ENCODE measurements around the gene ALDH1A3. TPM values are rescaled to one million over a fixed set of nuclear protein-coding genes. Genes with fewer than 3 reads are reported as not detected.

The ALDH1A3 gene
- total RNA-seq, 1 experiment from 2014 or later, result 5,398 TPM

GRCh38 chr15:100889385-100890050 is 9.9 kb downstream of the ALDH1A3 start:
- CTCF ChIA-PET, result no interaction called here
- peak overlapping the region; percentile 44 for H3K4me2 ChIP-seq (ENCODE audit: low read length)
- BruUV-seq (replicated peaks), result TSS peak; percentile 0
- no peaks in the 10 kb centered on the region for H3K9me2 ChIP-seq (replicated peaks; ENCODE audit: low read length)
- H3K9ac ChIP-seq (ENCODE audit: low read length), result 0 out of 2 replicates have a peak overlapping the region, but pooled peaks have one; percentile 9
- POLR2A ChIA-PET (ENCODE audit: unreplicated experiment), result interaction anchor here (0.6 kb wide), 1 partner anchor 28 kb away, joined by 3 read pairs; no protein-coding TSS in a partner anchor
- H3K4me1 ChIP-seq (ENCODE audit: insufficient read depth, low read length), result peaks cover 54% of the 10 kb centered on the region
- H3K9me3 ChIP-seq (ENCODE audit: low read length), result no peaks in the 10 kb centered on the region
- peak overlapping the region; percentile 32; the same call in 1 of the 2 replicates for H3K4me3 ChIP-seq (ENCODE audit: low read length)
- intact Hi-C loops (cut with micrococcal nuclease), result no loop called here
- no peaks in the 10 kb centered on the region for H3K27me3 ChIP-seq (ENCODE audit: low read length)
- peaks cover 82% of the 10 kb centered on the region for H3K79me2 ChIP-seq (ENCODE audit: low read length)
- H3F3A ChIP-seq (ENCODE audit: low read length, unreplicated experiment), result peaks cover 86% of the 10 kb centered on the region
- TF ChIP-seq EZH2 (IDR thresholded peaks at IDR 0.05; ENCODE audit: low read length, unreplicated experiment), result no peak
- no peak for TF ChIP-seq CTCF (conservative IDR thresholded peaks at IDR 0.05; ENCODE audit: low read depth, low read length)
- TF ChIP-seq EZH2phosphoT487 (IDR thresholded peaks at IDR 0.05; ENCODE audit: borderline replicate concordance, low read length), result no peak
- DNase-seq (peak; percentile 68), ATAC-seq (peak; percentile 25)
- H2AFZ ChIP-seq (ENCODE audit: low read length), result no peak overlapping the region
- H3K27ac ChIP-seq (ENCODE audit: low read length), result peak overlapping the region; percentile 65
- H3K36me3 ChIP-seq (ENCODE audit: low read depth, low read length), result peaks cover 96% of the 10 kb centered on the region
- peaks cover 94% of the 10 kb centered on the region for H4K20me1 ChIP-seq (ENCODE audit: low read length)

- DNase-seq, result peak; percentile 21
- CTCF ChIA-PET, result no interaction called here
Measured at GRCh38 chr15:100890051-100890720, 10.6 kb downstream of the ALDH1A3 start.

More at GRCh38 chr15:100890051-100890720, 10.6 kb downstream of the ALDH1A3 start:
- no peaks in the 10 kb centered on the region for H3K9me3 ChIP-seq (ENCODE audit: low read length)
- H3K79me2 ChIP-seq (ENCODE audit: low read length), result peaks cover 75% of the 10 kb centered on the region
- H3K4me3 ChIP-seq (ENCODE audit: low read length), result 0 out of 2 replicates have a peak overlapping the region, but pooled peaks have one; percentile 18
- no peak overlapping the region for H2AFZ ChIP-seq (ENCODE audit: low read length)
- POLR2A ChIA-PET (ENCODE audit: unreplicated experiment), result no interaction called here
- H3K27me3 ChIP-seq (ENCODE audit: low read length), result no peaks in the 10 kb centered on the region
- 0 out of 2 replicates have a peak overlapping the region, but pooled peaks have one; percentile 9 for H3K9ac ChIP-seq (ENCODE audit: low read length)
- no peaks in the 10 kb centered on the region for H3K9me2 ChIP-seq (replicated peaks; ENCODE audit: low read length)
- peaks cover 84% of the 10 kb centered on the region for H3F3A ChIP-seq (ENCODE audit: low read length, unreplicated experiment)
- TF ChIP-seq CTCF (conservative IDR thresholded peaks at IDR 0.05; ENCODE audit: low read depth, low read length) (no peak), EZH2phosphoT487 (IDR thresholded peaks at IDR 0.05; ENCODE audit: borderline replicate concordance, low read length) (no peak), EZH2 (IDR thresholded peaks at IDR 0.05; ENCODE audit: low read length, unreplicated experiment) (no peak)
- no TSS peak for BruUV-seq (replicated peaks)
- H4K20me1 ChIP-seq (ENCODE audit: low read length), result peaks cover 91% of the 10 kb centered on the region
- intact Hi-C loops (cut with micrococcal nuclease), result no loop called here
- peaks cover 94% of the 10 kb centered on the region for H3K36me3 ChIP-seq (ENCODE audit: low read depth, low read length)
- peaks cover 47% of the 10 kb centered on the region for H3K4me1 ChIP-seq (ENCODE audit: insufficient read depth, low read length)
- H3K27ac ChIP-seq (ENCODE audit: low read length), result peak overlapping the region; percentile 65
- peak; percentile 12 for ATAC-seq
- H3K4me2 ChIP-seq (ENCODE audit: low read length), result peak overlapping the region; percentile 44

Data from PC-3 (cell line).